B cell (primary cell): ENCODE measurements around the gene POLR1C. TPM values are rescaled to one million over a fixed set of nuclear protein-coding genes. Genes with fewer than 3 reads are reported as not detected.

Experiments used
- ATAC-seq: fragments of 200-7000 bp; cut with Tn5 transposase; one replicate; pipeline ENCODE4 v1.10.0; 2021; ENCODE audit warnings: low read depth, mild to moderate bottlenecking, moderate number of reproducible peaks, moderate library complexity
- CTCF ChIA-PET: fragments of 350-600 bp; sonication (Branson Sonifier 250); formaldehyde crosslinking; loops from one replicate; lab custom pipeline; 2021; ENCODE audit warnings: antibody characterized with exemption, inconsistent platforms; lab: Charles Lee
- POLR2A ChIA-PET: fragments of 350-600 bp; sonication (Branson Sonifier 250); formaldehyde crosslinking; loops from one replicate; lab custom pipeline; 2021; ENCODE audit warnings: antibody characterized with exemption; lab: Charles Lee
- DNase-seq: peaks from one replicate; pipeline ENCODE4 v3.0.0; 2013
- H2AFZ ChIP-seq: 2 replicates; pipeline ENCODE4 v1.6.1; 2012; ENCODE audit warnings: mild to moderate bottlenecking, low read depth, low read length; ENCODE audit not compliant: insufficient read depth, poor library complexity, severe bottlenecking
- H3K27ac ChIP-seq, 2 donors: 1 replicate in 1 of 2; 2 replicates in 1 of 2; pipeline ENCODE4 v1.5.1; 2012 to 2013; ENCODE audit warnings: low read length in 2 of 2, mild to moderate bottlenecking in 2 of 2, moderate library complexity in 1 of 2
- H3K27me3 ChIP-seq, 4 experiments: fragments of 200-600 bp in 1 of 4; sonication (generic) in 1 of 4; replicated peaks in 1 of 4; 1 replicate in 2 of 4; 2 replicates in 2 of 4; pipeline versions ENCODE4 v1.6.1 to v1.7.0; 2013 to 2016; ENCODE audit warnings: low read length in 3 of 4, mild to moderate bottlenecking in 2 of 4, mixed read lengths in 1 of 4, moderate library complexity in 1 of 4; ENCODE audit not compliant: insufficient read depth in 4 of 4, control insufficient read depth in 3 of 4; ENCODE audit errors: control extremely low read depth in 1 of 4
- H3K36me3 ChIP-seq, 2 experiments: replicated peaks in 1 of 2; 1 replicate in 1 of 2; 2 replicates in 1 of 2; pipeline versions ENCODE4 v1.6.1 to v1.7.1; 2013; ENCODE audit warnings: low read length in 1 of 2; ENCODE audit not compliant: insufficient read depth in 2 of 2, control insufficient read depth in 1 of 2; ENCODE audit errors: control extremely low read depth in 1 of 2, extremely low read depth in 1 of 2
- H3K4me1 ChIP-seq, 2 donors: fragments of 200-600 bp in 1 of 2; sonication (generic) in 1 of 2; 1 replicate in 1 of 2; 2 replicates in 1 of 2; pipeline versions ENCODE4 v1.5.1 to v1.6.1; 2013 to 2017; ENCODE audit warnings: low read length in 2 of 2; ENCODE audit not compliant: control insufficient read depth in 2 of 2, insufficient read depth in 2 of 2
- H3K4me2 ChIP-seq: replicated peaks from 2 replicates; pipeline ENCODE3; 2012; ENCODE audit warnings: mild to moderate bottlenecking, low read depth, low read length; ENCODE audit not compliant: poor library complexity, severe bottlenecking
- H3K4me3 ChIP-seq, 5 experiments: fragments of 200-600 bp in 1 of 5; sonication (generic) in 1 of 5; 1 replicate in 3 of 5; 2 replicates in 2 of 5; pipeline versions ENCODE4 v1.5.1 to v1.7.0; 2011 to 2016; ENCODE audit warnings: low read length in 4 of 5, mild to moderate bottlenecking in 4 of 5, low read depth in 2 of 5, control low read depth in 1 of 5, moderate library complexity in 1 of 5; ENCODE audit not compliant: insufficient read depth in 1 of 5; ENCODE audit errors: control extremely low read depth in 1 of 5, extremely low read depth in 1 of 5
- H3K79me2 ChIP-seq: fragments of 200-600 bp; sonication (generic); one replicate; pipeline ENCODE4 v1.6.0; 2016; ENCODE audit warnings: low read length; ENCODE audit not compliant: control insufficient read depth, insufficient read depth
- H3K9ac ChIP-seq: fragments of 200-600 bp; sonication (generic); 2 replicates; pipeline ENCODE4 v1.6.1; 2017; ENCODE audit warnings: mild to moderate bottlenecking, low read length, moderate library complexity
- H3K9me3 ChIP-seq, 3 donors: one replicate each; pipeline versions ENCODE4 v1.6.1 to v1.7.1; 2013; ENCODE audit warnings: low read length in 2 of 3; ENCODE audit not compliant: control insufficient read depth in 2 of 3, insufficient read depth in 1 of 3; ENCODE audit errors: control extremely low read depth in 1 of 3
- H4K20me1 ChIP-seq: 2 replicates; pipeline ENCODE4 v1.6.0; 2012; ENCODE audit warnings: mild to moderate bottlenecking, low read length; ENCODE audit not compliant: insufficient read depth, control insufficient read depth, poor library complexity, severe bottlenecking
- H3K27ac Mint-ChIP-seq: one replicate; pipeline ENCODE4 v1.8.0; 2021; ENCODE audit warnings: mixed read lengths
- H3K27me3 Mint-ChIP-seq: one replicate; pipeline ENCODE4 v1.8.0; 2021; ENCODE audit warnings: mixed read lengths
- H3K4me1 Mint-ChIP-seq: one replicate; pipeline ENCODE4 v1.8.0; 2021; ENCODE audit warnings: mixed read lengths
- H3K4me3 Mint-ChIP-seq: one replicate; pipeline ENCODE4 v1.8.0; 2021; ENCODE audit warnings: mixed read lengths
- H3K9me3 Mint-ChIP-seq: one replicate; pipeline ENCODE4 v1.8.0; 2022; ENCODE audit warnings: mixed read lengths; ENCODE audit not compliant: insufficient read depth
- CTCF ChIP-seq: fragments of 200-600 bp; IDR thresholded peaks from one replicate; pipeline ENCODE4 v1.8.0; 2022; ENCODE audit warnings: antibody characterized with exemption, mild to moderate bottlenecking
- EZH2 ChIP-seq: IDR thresholded peaks from 2 replicates; pipeline ENCODE4 v1.6.1; 2012; ENCODE audit warnings: borderline replicate concordance, low read depth, mild to moderate bottlenecking, moderate library complexity, low read length; ENCODE audit not compliant: insufficient read depth, poor library complexity, severe bottlenecking
- WGBS: methylation state at CpG from one replicate; pipeline ENCODE4 v1.1.5; 2013; ENCODE audit warnings: missing lambda C conversion rate; ENCODE audit not compliant: insufficient coverage; 5-methylcytosine and 5-hydroxymethylcytosine counted together
- intact Hi-C: fragments of 100-400 bp; cut with micrococcal nuclease; formaldehyde crosslinking; loops from one replicate; pipeline ENCODE4 v1.10.0; 2022
- polyA plus RNA-seq: library from polyadenylated mRNA; depleted of rRNA; stranded (reverse); fragments of >200 nt; gene quantifications from 2 replicates; pipeline ENCODE4 v1.2.3, GENCODE V29; 2012
- total RNA-seq, 2 donors: library from RNA; stranded (reverse); fragments of 120-200 nt in 1 of 2; gene quantifications; 1 replicate in 1 of 2; 2 replicates in 1 of 2; pipeline versions ENCODE4 v1.2.3 to v1.2.4, GENCODE V29; 2013 to 2022

The POLR1C gene
- total and polyA plus RNA-seq, 2 donors (not counting 1 experiment from before 2014, with no cell fraction given), result 21.4 to 43.3 TPM

DNA sequence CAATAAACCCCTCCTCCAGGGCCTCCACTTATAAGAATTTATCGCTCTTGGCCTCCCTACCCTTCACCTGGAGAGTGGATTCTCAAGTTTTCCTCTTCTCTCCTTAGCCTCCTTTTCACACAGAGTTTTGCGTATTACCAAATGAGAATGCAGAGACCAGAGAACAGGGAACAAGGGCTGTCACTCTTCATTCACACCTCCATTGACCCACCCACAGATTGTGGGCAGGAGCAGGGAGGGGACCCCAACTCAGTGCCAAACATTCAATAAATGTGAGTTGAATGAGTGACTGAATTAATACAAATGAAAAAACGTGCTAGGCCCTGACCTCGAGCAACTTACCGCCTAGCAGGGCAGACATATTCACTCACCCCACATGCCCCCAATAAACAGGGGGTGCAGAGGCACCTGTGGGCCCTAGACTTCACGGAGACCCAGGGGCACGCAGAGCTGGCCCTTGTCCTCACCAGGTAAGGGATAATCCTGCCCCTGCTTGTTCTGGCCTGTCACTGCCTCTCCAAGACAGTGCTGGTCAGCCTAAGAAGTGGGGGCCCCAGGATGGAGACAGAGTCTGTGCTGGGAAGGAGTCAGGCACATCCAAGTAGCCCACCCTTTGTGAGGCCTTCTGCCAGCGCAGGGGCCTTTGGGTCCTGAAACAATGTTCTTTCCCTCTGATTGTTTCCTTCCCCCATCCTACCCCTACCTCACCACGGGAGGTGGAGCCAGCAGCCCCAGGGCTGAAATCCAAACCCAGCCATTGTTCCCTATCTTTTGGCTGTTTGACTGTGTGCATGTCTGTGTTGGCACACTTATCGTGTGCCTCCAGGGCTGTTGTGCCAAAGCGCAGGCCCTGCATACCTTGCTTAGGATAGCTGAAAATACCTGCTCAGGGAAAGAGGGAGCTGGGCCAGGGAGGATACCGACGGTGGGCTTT lies 47.9 kb upstream of the POLR1C start:
- no peaks in the 10 kb centered on the region for H3K36me3 ChIP-seq
- H3K4me3 ChIP-seq, result no peak overlapping the region
- no peaks in the 10 kb centered on the region for H4K20me1 ChIP-seq
- DNase-seq, result no peak
- no peak for TF ChIP-seq CTCF
- no peak for TF ChIP-seq EZH2
- H2AFZ ChIP-seq, result no peak overlapping the region
- H3K4me2 ChIP-seq, result no peak overlapping the region
- H3K4me3 Mint-ChIP-seq, result no peak overlapping the region
- no peak for ATAC-seq
- no peak overlapping the region for H3K27ac ChIP-seq
- H3K27ac Mint-ChIP-seq, result no peak overlapping the region
- 94% methylated on average over 7 of the region's 13 CpGs for WGBS
- no peaks in the 10 kb centered on the region for H3K9me3 Mint-ChIP-seq
- no peak overlapping the region for H3K9ac ChIP-seq
- H3K27me3 Mint-ChIP-seq, result peaks cover 36% of the 10 kb centered on the region
- H3K9me3 ChIP-seq, result no peaks in the 10 kb centered on the region
- CTCF ChIA-PET, result interaction anchor here (1.0 kb wide), 1 partner anchor 14 kb away, joined by 3 read pairs; no protein-coding TSS in a partner anchor
- H3K79me2 ChIP-seq, result no peaks in the 10 kb centered on the region
- peaks cover 0 to 34% (median 6%) of the 10 kb centered on the region in 4 experiments for H3K27me3 ChIP-seq
- H3K4me1 Mint-ChIP-seq, result no peaks in the 10 kb centered on the region
- H3K4me1 ChIP-seq, result no peaks in the 10 kb centered on the region
- intact Hi-C loops, result no loop called here
- POLR2A ChIA-PET, result interaction anchor here (0.6 kb wide), 1 partner anchor 518 kb away, joined by 5 read pairs; no protein-coding TSS in a partner anchor

- Histone ChIP-seq H3K4me1 (no peaks in the 10 kb centered on the region), H3K36me3 (no peaks in the 10 kb centered on the region), H3K4me2 (no peak overlapping the region), H3K9me3 (no peaks in the 10 kb centered on the region), H2AFZ (no peak overlapping the region), H4K20me1 (no peaks in the 10 kb centered on the region), H3K9ac (no peak overlapping the region), H3K4me3 (no peak overlapping the region), H3K79me2 (no peaks in the 10 kb centered on the region), H3K27me3 (peaks cover 0 to 34% (median 6%) of the 10 kb centered on the region in 4 experiments), H3K27ac (no peak overlapping the region)
- POLR2A ChIA-PET, result interaction anchor here (0.6 to 0.7 kb wide), 2 partner anchors 15 to 519 kb away, joined by 4 to 5 read pairs; partner anchors contain the start of gene DLK2
- WGBS, result 85% methylated on average over 5 of the region's 7 CpGs
- H3K27me3 Mint-ChIP-seq, result peaks cover 36% of the 10 kb centered on the region
- intact Hi-C loops, result no loop called here
- H3K4me3 Mint-ChIP-seq, result no peak overlapping the region
- no peak for TF ChIP-seq EZH2
- no peak for TF ChIP-seq CTCF
- no peaks in the 10 kb centered on the region for H3K9me3 Mint-ChIP-seq
- no peak for ATAC-seq
- CTCF ChIA-PET, result interaction anchor here (1.0 kb wide), 1 partner anchor 14 kb away, joined by 3 read pairs; no protein-coding TSS in a partner anchor
- DNase-seq, result no peak
- H3K4me1 Mint-ChIP-seq, result no peaks in the 10 kb centered on the region
- H3K27ac Mint-ChIP-seq, result no peak overlapping the region
Observed at GRCh38 chr6:43469947-43470346, 46.9 kb upstream of the POLR1C start.
